DOHH2 (cell line): ENCODE measurements around the gene ST6GALNAC5.

Experiments
- H3F3A ChIP-seq: fragments of 200-600 bp; sonication (generic), shearing (Covaris generic); 2 replicates; pipeline ENCODE4 v1.6.0; 2016; ENCODE audit warnings: antibody characterized with exemption, mild to moderate bottlenecking; ENCODE audit not compliant: control insufficient read depth, insufficient read depth
- H3K27ac ChIP-seq: fragments of 200-600 bp; sonication (generic); 2 replicates; pipeline ENCODE4 v1.5.1; 2014; ENCODE audit warnings: low read depth, mild to moderate bottlenecking, low read length, moderate library complexity
- H3K27me3 ChIP-seq: fragments of 200-600 bp; sonication (generic); 2 replicates; pipeline ENCODE4 v1.6.1; 2014; ENCODE audit warnings: mild to moderate bottlenecking, low read length, mixed read lengths; ENCODE audit not compliant: control insufficient read depth
- H3K36me3 ChIP-seq: fragments of 200-600 bp; sonication (generic); 2 replicates; pipeline ENCODE4 v1.6.1; 2014; ENCODE audit warnings: mild to moderate bottlenecking, low read length, moderate library complexity, mixed read lengths; ENCODE audit not compliant: control insufficient read depth
- H3K4me1 ChIP-seq: fragments of 200-600 bp; sonication (generic); 2 replicates; pipeline ENCODE4 v1.6.1; 2014; ENCODE audit warnings: mild to moderate bottlenecking, low read length, mixed read lengths; ENCODE audit not compliant: control insufficient read depth
- H3K4me2 ChIP-seq: fragments of 200-600 bp; sonication (generic); 2 replicates; pipeline ENCODE4 v1.6.0; 2014; ENCODE audit warnings: mild to moderate bottlenecking, low read length, moderate library complexity
- H3K4me3 ChIP-seq: fragments of 200-600 bp; sonication (generic); 2 replicates; pipeline ENCODE4 v1.5.1; 2014; ENCODE audit warnings: mild to moderate bottlenecking, low read length, mixed read lengths
- H3K79me2 ChIP-seq: fragments of 200-600 bp; sonication (generic); 2 replicates; pipeline ENCODE4 v1.6.1; 2014; ENCODE audit warnings: mild to moderate bottlenecking, low read length, mixed read lengths; ENCODE audit not compliant: control insufficient read depth
- H3K9me2 ChIP-seq: fragments of 200-600 bp; sonication (generic); replicated peaks from 2 replicates; pipeline ENCODE4 v1.6.1; 2014; ENCODE audit warnings: mild to moderate bottlenecking, low read length, mixed read lengths; ENCODE audit not compliant: control insufficient read depth
- H3K9me3 ChIP-seq: fragments of 200-600 bp; sonication (generic); 2 replicates; pipeline ENCODE4 v1.6.1; 2014; ENCODE audit warnings: antibody characterized with exemption, low read length, mixed read lengths; ENCODE audit not compliant: control insufficient read depth, insufficient read depth
- H4K20me1 ChIP-seq: fragments of 200-600 bp; sonication (generic); 2 replicates; pipeline ENCODE4 v1.6.0; 2014; ENCODE audit warnings: low read depth, mild to moderate bottlenecking, antibody characterized with exemption, low read length, moderate library complexity; ENCODE audit not compliant: control insufficient read depth, insufficient read depth
- EZH2phosphoT487 ChIP-seq: fragments of 200-600 bp; sonication (generic); IDR thresholded peaks from 2 replicates; pipeline ENCODE4 v1.6.1; 2017; ENCODE audit warnings: borderline replicate concordance, mild to moderate bottlenecking, antibody characterized with exemption, low read length, moderate library complexity, mixed read lengths
- TF ChIP-seq, protein P1 (sequence below): fragments of 200-600 bp; sonication (generic); IDR thresholded peaks from one replicate; pipeline ENCODE4 v1.5.1; 2014; ENCODE audit warnings: antibody characterized with exemption, mild to moderate bottlenecking, low read depth, low read length; ENCODE audit not compliant: poor library complexity, severe bottlenecking

ST6GALNAC5 gene

DNA sequence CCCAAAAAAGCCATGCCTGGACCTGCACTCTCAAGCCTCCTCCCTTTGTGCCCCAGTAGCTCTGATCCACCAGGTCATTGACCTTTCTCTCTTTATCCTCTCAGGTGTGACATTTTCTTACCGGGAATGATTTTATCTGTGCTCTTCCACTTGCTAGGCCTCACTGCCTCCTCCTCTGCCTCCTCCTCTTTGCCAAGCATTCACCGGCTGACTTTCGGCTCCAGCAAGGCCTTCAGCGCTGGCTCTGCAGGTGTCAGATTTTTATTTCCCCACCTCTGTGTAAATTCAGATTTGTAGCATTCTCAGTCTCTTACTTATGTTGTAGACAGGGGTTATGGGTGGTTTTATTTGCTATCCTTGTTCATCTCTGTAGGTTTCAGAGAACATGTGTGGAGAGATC, 91.5 kb downstream of the ST6GALNAC5 start:
- Histone ChIP-seq H3K4me1 (no peaks in the 10 kb centered on the region), H3K27me3 (no peaks in the 10 kb centered on the region; the same call in 1 of the 2 replicates), H3K36me3 (no peaks in the 10 kb centered on the region), H3K9me2 (no peaks in the 10 kb centered on the region), H3K4me3 (no peak overlapping the region), H4K20me1 (no peaks in the 10 kb centered on the region), H3K4me2 (no peak overlapping the region), H3F3A (no peaks in the 10 kb centered on the region), H3K79me2 (no peaks in the 10 kb centered on the region), H3K9me3 (no peaks in the 10 kb centered on the region), H3K27ac (no peak overlapping the region)
- TF ChIP-seq, protein P1, sequence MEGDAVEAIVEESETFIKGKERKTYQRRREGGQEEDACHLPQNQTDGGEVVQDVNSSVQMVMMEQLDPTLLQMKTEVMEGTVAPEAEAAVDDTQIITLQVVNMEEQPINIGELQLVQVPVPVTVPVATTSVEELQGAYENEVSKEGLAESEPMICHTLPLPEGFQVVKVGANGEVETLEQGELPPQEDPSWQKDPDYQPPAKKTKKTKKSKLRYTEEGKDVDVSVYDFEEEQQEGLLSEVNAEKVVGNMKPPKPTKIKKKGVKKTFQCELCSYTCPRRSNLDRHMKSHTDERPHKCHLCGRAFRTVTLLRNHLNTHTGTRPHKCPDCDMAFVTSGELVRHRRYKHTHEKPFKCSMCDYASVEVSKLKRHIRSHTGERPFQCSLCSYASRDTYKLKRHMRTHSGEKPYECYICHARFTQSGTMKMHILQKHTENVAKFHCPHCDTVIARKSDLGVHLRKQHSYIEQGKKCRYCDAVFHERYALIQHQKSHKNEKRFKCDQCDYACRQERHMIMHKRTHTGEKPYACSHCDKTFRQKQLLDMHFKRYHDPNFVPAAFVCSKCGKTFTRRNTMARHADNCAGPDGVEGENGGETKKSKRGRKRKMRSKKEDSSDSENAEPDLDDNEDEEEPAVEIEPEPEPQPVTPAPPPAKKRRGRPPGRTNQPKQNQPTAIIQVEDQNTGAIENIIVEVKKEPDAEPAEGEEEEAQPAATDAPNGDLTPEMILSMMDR: no peak
- no peak for TF ChIP-seq EZH2phosphoT487

DNA sequence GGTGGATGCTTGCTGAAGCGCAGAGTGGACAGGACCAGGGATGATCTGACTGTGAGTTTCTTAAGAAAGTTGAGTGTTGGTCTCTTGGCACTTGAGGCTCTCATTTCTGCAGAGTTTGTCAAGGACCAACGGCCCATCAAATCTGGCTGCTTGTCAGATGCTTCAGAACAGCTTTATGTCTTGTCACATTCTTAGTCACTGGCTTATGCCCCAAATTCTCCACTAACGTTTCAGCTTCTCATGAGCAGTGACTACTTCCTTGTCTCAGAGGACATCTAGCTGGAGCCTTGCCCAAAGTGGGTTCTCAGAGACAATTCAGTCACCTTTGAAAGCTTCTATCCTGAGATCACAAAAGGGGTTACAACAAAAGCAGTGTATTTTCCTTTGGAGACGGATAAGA, 92.3 kb downstream of the ST6GALNAC5 start:
- no peaks in the 10 kb centered on the region for H3K9me3 ChIP-seq
- H3K27me3 ChIP-seq: no peaks in the 10 kb centered on the region; the same call in 1 of the 2 replicates
- TF ChIP-seq, protein P1: no peak
- no peak for TF ChIP-seq EZH2phosphoT487
- no peaks in the 10 kb centered on the region for H3K9me2 ChIP-seq
- H3K4me1 ChIP-seq: no peaks in the 10 kb centered on the region
- H3K27ac ChIP-seq: no peak overlapping the region
- no peak overlapping the region for H3K4me3 ChIP-seq
- no peaks in the 10 kb centered on the region for H3K36me3 ChIP-seq
- no peaks in the 10 kb centered on the region for H3K79me2 ChIP-seq
- H3K4me2 ChIP-seq: no peak overlapping the region
- H4K20me1 ChIP-seq: no peaks in the 10 kb centered on the region
- no peaks in the 10 kb centered on the region for H3F3A ChIP-seq

DNA sequence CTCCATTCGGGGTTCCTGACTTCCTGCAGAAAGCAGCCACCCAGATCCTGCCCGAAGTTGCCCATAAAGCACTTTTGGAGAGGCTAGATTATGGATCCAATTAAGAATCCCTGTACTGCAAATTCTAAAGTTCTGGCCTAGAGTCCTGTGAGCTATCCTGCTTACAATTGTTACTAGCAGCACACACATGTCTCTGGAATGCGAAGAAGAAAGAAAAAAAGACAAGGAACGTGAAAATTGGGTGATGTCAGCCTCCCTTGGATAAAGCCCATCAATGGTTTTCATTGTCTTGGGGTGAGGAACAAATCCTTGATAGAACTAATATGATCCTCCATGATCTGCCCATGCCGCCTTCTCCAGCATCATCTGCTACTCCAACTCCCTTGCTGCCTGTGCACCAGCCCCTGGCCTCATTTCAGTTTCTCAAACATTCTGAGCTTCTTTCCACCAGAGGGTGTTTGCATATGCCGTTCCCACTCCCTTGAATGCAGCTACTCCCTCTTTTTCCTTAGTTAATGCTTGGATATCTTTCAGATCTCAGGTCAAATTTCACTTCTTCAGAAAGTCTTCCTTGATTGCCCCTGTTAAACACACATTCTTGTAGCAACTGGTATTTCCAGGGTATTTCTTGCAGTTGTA, 94.0 kb downstream of the ST6GALNAC5 start:
- H3K27me3 ChIP-seq: no peaks in the 10 kb centered on the region; the same call in 1 of the 2 replicates
- no peaks in the 10 kb centered on the region for H3K79me2 ChIP-seq
- H3K9me3 ChIP-seq: no peaks in the 10 kb centered on the region
- H3K9me2 ChIP-seq: no peaks in the 10 kb centered on the region
- TF ChIP-seq EZH2phosphoT487: no peak
- TF ChIP-seq, protein P1: no peak
- H3K36me3 ChIP-seq: no peaks in the 10 kb centered on the region
- no peaks in the 10 kb centered on the region for H4K20me1 ChIP-seq
- no peaks in the 10 kb centered on the region for H3F3A ChIP-seq
- no peak overlapping the region for H3K4me2 ChIP-seq
- H3K4me3 ChIP-seq: no peak overlapping the region
- no peaks in the 10 kb centered on the region for H3K4me1 ChIP-seq
- H3K27ac ChIP-seq: no peak overlapping the region
